Stimulated activated CD8-positive, alpha-beta memory T cell treated with anti-CD3 and anti-CD28 coated beads, Interleukin-7, amount 100 ng/mL, for 24 hours (primary cell): ENCODE results near the gene TRNP1.
"Not testable (repeated sequence)": the region's sequence is repeated elsewhere in the genome, so short reads cannot be mapped to it uniquely, and the experiment has no call there.

Experiments
- DNase-seq: peaks from one replicate; pipeline ENCODE4 v3.0.0-alpha.2; 2020; ENCODE audit warnings: low read depth

The TRNP1 gene

GRCh38 chr1:26972821-26973220 lies 20.7 kb upstream of the TRNP1 start:
- no peak for DNase-seq

- DNase-seq = no peak
These were observed 16.6 kb upstream of the TRNP1 start for GRCh38 chr1:26976621-26977510.

GRCh38 chr1:26978901-26979300 lies 14.6 kb upstream of the TRNP1 start:
- no peak for DNase-seq

GRCh38 chr1:26981146-26981846 lies 12.2 kb upstream of the TRNP1 start:
- no peak for DNase-seq

GRCh38 chr1:26983863-26984262 lies 9.6 kb upstream of the TRNP1 start:
- DNase-seq = no peak

- no peak for DNase-seq
These were observed 9.2 kb upstream of the TRNP1 start for GRCh38 chr1:26984291-26984690.

- DNase-seq = no peak
These were observed 6.8 kb upstream of the TRNP1 start for GRCh38 chr1:26986658-26987057.

- not testable (repeated sequence) for DNase-seq
These were observed 3.9 kb upstream of the TRNP1 start for GRCh38 chr1:26989403-26990109.

GRCh38 chr1:26991310-26992116 lies 2.0 kb upstream of the TRNP1 start:
- no peak for DNase-seq

- DNase-seq = no peak
These were observed 711 bp downstream of the TRNP1 start for GRCh38 chr1:26994020-26994786.

- DNase-seq = no peak
These were observed 1.5 kb downstream of the TRNP1 start for GRCh38 chr1:26994787-26995517.

- no peak for DNase-seq
These were observed 2.5 kb downstream of the TRNP1 start for GRCh38 chr1:26996024-26996423.

GRCh38 chr1:26996665-26997064 lies 3.2 kb downstream of the TRNP1 start:
- no peak for DNase-seq

- no peak for DNase-seq
These were observed 5.2 kb downstream of the TRNP1 start for GRCh38 chr1:26998429-26999300.

GRCh38 chr1:26999440-26999987 lies 6.0 kb downstream of the TRNP1 start:
- no peak for DNase-seq

- no peak for DNase-seq
These were observed 6.8 kb downstream of the TRNP1 start for GRCh38 chr1:27000090-27000816.

- DNase-seq = no peak
These were observed 7.4 kb downstream of the TRNP1 start for GRCh38 chr1:27000817-27001460.
